Mononuclear cell (primary cell): ENCODE data around the gene METTL9. TPM values are rescaled to one million over a fixed set of nuclear protein-coding genes. Genes with fewer than 3 reads are reported as not detected.
"Not testable (repeated sequence)": the region's sequence is repeated elsewhere in the genome, so short reads cannot be mapped to it uniquely, and the experiment has no call there.

Experiments used
- H3K27me3 ChIP-seq: 2 replicates; pipeline ENCODE4 v1.6.0; 2011; ENCODE audit warnings: low read length, control low read depth; ENCODE audit not compliant: insufficient read depth
- H3K4me1 ChIP-seq: 2 replicates; pipeline ENCODE4 v1.5.1; 2011; ENCODE audit warnings: mild to moderate bottlenecking, low read length, control low read depth; ENCODE audit not compliant: insufficient read depth
- H3K4me3 ChIP-seq: 2 replicates; pipeline ENCODE4 v1.5.1; 2011; ENCODE audit warnings: mild to moderate bottlenecking, low read length, moderate library complexity
- H3K9me3 ChIP-seq: 2 replicates; pipeline ENCODE4 v1.5.1; 2011; ENCODE audit warnings: low read depth, mild to moderate bottlenecking, control low read depth, low read length
- total RNA-seq: library from RNA; depleted of rRNA; stranded (reverse); fragments of >200 nt; gene quantifications from one replicate; pipeline ENCODE4 v1.2.3, GENCODE V29; 2012

METTL9 gene
- total RNA-seq, 1 donor = 312 TPM

- H3K27me3 ChIP-seq, H3K4me3 ChIP-seq, H3K9me3 ChIP-seq: not testable (repeated sequence)
- peaks cover 45% of the 10 kb centered on the region for H3K4me1 ChIP-seq
Observed at GRCh38 chr16:21630866-21631265, 31.5 kb downstream of the METTL9 start.

- H3K4me3 ChIP-seq, H3K9me3 ChIP-seq, H3K27me3 ChIP-seq: not testable (repeated sequence)
- H3K4me1 ChIP-seq = peaks cover 40% of the 10 kb centered on the region
Observed at GRCh38 chr16:21631376-21631775, 32.0 kb downstream of the METTL9 start.

DNA sequence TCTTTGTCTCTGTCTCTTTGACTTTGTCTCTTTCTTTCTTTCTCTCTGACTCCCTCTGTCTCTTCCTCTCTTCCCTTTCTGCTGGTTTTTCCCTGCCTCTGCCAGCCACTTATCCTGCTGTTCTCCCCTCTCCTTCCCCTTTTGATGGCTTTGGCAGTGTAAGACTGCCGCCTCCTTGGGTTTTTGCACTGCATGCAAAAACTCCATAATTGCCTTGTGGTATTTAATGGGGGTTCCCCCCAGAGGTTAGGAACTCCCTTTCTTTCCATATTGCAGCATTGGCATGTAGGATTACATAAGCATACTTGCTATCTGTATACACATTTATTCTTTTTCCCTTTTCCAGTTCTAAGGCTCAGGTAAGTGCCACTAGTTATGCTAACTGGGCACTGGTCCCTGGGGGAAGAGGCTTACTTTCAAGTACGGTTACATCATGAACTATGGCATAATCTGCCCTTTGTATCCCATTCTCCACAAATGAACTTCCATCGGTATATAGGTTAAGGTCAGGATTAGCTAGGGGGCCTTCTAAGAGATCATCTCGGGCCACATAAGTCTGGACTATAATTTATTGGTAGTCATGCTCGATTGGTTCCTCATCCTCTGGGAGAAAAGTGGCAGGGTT, 32.7 kb downstream of the METTL9 start:
- H3K4me3 ChIP-seq, H3K27me3 ChIP-seq, H3K9me3 ChIP-seq: not testable (repeated sequence)
- peaks cover 33% of the 10 kb centered on the region for H3K4me1 ChIP-seq

- peaks cover 25% of the 10 kb centered on the region for H3K4me1 ChIP-seq
- no peak overlapping the region for H3K4me3 ChIP-seq
- H3K9me3 ChIP-seq = no peaks in the 10 kb centered on the region
- no peaks in the 10 kb centered on the region for H3K27me3 ChIP-seq
Observed at GRCh38 chr16:21634216-21634615, 34.8 kb downstream of the METTL9 start.

GRCh38 chr16:21635694-21636093, 36.3 kb downstream of the METTL9 start:
- H3K4me3 ChIP-seq, H3K27me3 ChIP-seq, H3K9me3 ChIP-seq: not testable (repeated sequence)
- H3K4me1 ChIP-seq = peaks cover 24% of the 10 kb centered on the region

DNA sequence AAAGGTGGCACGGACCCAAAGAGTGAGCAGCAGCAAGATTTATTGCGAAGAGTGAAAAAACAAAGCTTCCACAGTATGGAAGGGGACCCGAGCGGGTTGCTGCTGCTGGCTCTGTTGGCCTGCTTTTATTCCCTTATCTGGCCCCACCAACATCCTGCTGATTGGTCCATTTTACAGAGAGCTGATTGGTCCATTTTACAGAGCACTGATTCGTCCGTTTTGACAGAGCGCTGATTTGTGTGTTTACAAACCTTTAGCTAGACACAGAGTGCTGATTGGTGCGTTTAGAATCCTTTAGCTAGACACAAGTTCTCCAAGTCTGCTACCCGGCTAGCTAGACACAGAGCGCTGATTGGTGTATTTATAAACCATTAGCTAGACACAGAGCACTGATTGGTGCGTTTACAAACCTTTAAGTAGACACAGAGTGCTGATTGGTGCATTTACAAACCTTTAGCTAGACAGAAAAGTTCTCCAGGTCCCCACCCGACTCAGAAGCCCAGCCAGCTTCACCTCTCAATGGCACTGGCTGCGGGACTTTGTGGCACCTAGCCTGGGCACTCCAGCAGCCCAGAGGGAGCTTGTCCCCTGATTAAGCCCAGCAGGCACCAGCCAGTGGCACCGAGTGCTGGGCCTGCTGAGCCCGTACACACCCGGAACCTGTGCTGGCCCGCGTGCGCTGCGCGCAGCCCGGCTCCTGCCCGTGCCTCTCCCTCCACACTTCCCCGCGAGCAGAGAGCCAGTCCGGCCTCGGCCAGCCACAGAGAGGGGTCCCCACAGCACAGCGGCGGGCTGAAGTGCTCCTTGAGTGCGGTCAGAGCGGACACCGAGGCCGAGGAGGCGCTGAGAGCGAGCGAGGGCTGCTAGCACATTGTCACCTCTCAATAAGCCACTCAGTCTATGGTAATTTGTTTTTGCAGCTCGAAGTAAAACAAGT, 37.9 kb downstream of the METTL9 start:
- H3K27me3 ChIP-seq = no peaks in the 10 kb centered on the region
- H3K9me3 ChIP-seq = no peaks in the 10 kb centered on the region
- H3K4me3 ChIP-seq = no peak overlapping the region
- H3K4me1 ChIP-seq = peaks cover 13% of the 10 kb centered on the region

DNA sequence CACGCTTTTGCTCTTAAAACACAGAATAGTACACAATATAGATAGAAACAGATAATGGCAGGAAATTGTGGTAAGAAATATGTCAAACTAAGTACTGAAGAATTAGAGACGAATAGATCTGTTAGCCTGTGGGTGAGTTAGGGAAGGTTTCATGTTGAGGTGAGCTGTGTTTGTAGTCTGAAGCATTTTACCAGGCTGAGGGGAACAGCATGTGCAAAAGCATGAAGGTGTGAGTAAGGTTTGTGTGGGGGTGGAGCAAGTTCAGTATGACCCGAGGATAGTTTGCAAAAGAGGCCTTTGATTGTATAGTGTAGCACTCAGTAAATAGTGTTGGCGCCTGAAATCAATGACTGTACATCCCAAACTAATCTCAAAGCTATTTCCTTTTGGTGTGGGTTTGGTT, 39.2 kb downstream of the METTL9 start:
- H3K4me1 ChIP-seq = peaks cover 19% of the 10 kb centered on the region
- H3K27me3 ChIP-seq = no peaks in the 10 kb centered on the region
- no peaks in the 10 kb centered on the region for H3K9me3 ChIP-seq
- H3K4me3 ChIP-seq = no peak overlapping the region

GRCh38 chr16:21639493-21639892, 40.1 kb downstream of the METTL9 start:
- Histone ChIP-seq H3K9me3 (no peaks in the 10 kb centered on the region), H3K4me1 (peaks cover 27% of the 10 kb centered on the region), H3K27me3 (no peaks in the 10 kb centered on the region), H3K4me3 (no peak overlapping the region)

- Histone ChIP-seq H3K4me1 (peaks cover 47% of the 10 kb centered on the region), H3K27me3 (no peaks in the 10 kb centered on the region), H3K4me3 (no peak overlapping the region), H3K9me3 (no peaks in the 10 kb centered on the region)
Observed at GRCh38 chr16:21641916-21642315, 42.5 kb downstream of the METTL9 start.

GRCh38 chr16:21642861-21643260, 43.5 kb downstream of the METTL9 start:
- Histone ChIP-seq H3K9me3 (no peaks in the 10 kb centered on the region), H3K4me3 (no peak overlapping the region), H3K4me1 (peaks cover 57% of the 10 kb centered on the region), H3K27me3 (no peaks in the 10 kb centered on the region)

DNA sequence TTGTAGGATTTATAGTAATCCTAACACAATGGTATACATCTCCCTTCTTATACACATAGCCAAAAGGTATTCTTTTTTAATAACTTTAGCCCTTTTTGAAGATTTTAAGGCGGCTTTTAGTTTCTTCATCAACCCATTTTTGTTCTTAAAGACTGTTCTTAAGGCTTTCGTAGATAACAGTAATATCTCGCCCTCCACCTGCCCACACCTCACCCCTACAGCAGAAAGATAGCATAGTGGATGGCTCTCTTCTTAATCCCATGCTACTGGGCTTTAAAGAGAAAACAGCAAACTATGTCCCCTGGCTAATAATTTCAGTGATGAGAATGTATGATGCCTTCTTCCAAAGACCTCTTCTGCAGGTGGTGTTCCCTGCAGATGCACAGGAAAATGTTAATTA, 44.4 kb downstream of the METTL9 start:
- H3K4me1 ChIP-seq = peaks cover 66% of the 10 kb centered on the region
- H3K9me3 ChIP-seq = no peaks in the 10 kb centered on the region
- H3K27me3 ChIP-seq = no peaks in the 10 kb centered on the region
- H3K4me3 ChIP-seq = no peak overlapping the region

- H3K4me1 ChIP-seq = peaks cover 75% of the 10 kb centered on the region
- no peaks in the 10 kb centered on the region for H3K27me3 ChIP-seq
- no peak overlapping the region for H3K4me3 ChIP-seq
- no peaks in the 10 kb centered on the region for H3K9me3 ChIP-seq
Observed at GRCh38 chr16:21644674-21645073, 45.3 kb downstream of the METTL9 start.

- Histone ChIP-seq H3K9me3 (no peaks in the 10 kb centered on the region), H3K4me1 (peaks cover 77% of the 10 kb centered on the region), H3K4me3 (peak overlapping the region; percentile 24), H3K27me3 (no peaks in the 10 kb centered on the region)
Observed at GRCh38 chr16:21645261-21645721, 45.9 kb downstream of the METTL9 start.

GRCh38 chr16:21646091-21646490, 46.7 kb downstream of the METTL9 start:
- no peaks in the 10 kb centered on the region for H3K9me3 ChIP-seq
- no peaks in the 10 kb centered on the region for H3K27me3 ChIP-seq
- peaks cover 77% of the 10 kb centered on the region for H3K4me1 ChIP-seq
- no peak overlapping the region for H3K4me3 ChIP-seq

- Histone ChIP-seq H3K27me3 (no peaks in the 10 kb centered on the region), H3K4me3 (no peak overlapping the region), H3K9me3 (no peaks in the 10 kb centered on the region), H3K4me1 (peaks cover 81% of the 10 kb centered on the region)
Observed at GRCh38 chr16:21646721-21647561, 47.6 kb downstream of the METTL9 start.
